ENCODE results near the gene GOLGA6L2. TPM values are rescaled to one million over a fixed set of nuclear protein-coding genes. Genes with fewer than 3 reads are reported as not detected.
A peak's percentile ranks its signal among the peaks of the same experiment; 100 is the strongest.

GOLGA6L2 gene, protein sequence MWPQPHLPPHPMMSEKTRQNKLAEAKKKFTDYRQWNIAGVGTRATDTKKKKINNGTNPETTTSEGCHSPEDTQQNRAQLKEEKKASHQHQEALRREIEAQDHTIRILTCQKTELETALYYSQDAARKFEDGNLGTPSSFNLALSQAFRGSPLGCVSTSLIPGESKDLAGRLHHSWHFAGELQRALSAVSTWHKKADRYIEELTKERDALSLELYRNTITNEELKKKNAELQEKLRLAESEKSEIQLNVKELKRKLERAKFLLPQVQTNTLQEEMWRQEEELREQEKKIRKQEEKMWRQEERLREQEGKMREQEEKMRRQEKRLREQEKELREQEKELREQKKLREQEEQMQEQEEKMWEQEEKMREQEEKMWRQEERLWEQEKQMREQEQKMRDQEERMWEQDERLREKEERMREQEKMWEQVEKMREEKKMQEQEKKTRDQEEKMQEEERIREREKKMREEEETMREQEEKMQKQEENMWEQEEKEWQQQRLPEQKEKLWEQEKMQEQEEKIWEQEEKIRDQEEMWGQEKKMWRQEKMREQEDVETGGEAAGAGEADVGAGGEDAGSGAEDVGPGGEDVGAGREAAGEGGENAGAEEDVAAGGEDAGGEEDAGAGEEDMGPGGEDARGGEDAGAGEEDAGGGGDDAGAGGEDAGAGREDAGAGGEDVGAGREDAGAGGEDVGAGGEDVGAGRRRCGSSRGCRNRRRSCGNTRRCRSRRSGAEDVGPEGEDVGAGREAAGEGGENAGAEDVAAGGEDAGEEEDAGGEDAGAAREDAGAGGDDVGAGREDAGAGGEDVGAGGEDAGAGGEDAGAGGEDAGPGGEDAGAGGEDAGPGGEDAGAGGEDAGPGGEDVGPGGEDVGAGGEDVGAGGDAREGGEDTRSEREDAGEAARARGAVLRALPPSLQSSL
- total RNA-seq (2014; rRNA removed; shearing (Covaris generic); ENCODE audit: low replicate concordance): not detected in 2 replicates

DNA sequence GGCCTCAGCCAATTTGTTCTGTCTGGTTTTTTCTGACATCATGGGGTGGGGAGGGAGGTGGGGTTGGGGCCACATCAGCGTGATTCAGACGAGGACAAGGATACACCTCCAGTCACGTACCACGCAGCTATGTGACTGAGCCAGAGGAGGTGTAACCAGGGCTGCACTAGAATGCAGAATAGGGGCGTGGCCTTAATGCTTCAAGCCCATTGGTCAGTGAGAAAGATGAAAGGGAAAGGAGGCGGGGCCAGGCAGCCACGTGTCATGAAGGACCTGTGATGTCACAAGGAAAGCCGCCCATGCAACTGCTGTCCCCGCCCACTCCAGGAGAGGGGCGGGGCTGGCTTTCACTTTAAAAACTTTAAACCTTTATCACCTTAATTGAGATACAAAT is at the start of gene GOLGA6L2:
TSS of gene GOLGA6L2 (minus strand) at position 137 of the 394 bp plus-strand sequence. CDS start at position 75, 62 bp downstream.
- peak; percentile 97 for DNase-seq (ENCODE audit: low read depth)
- in situ Hi-C loops (cut with HindIII; ENCODE audit: low pct_unique_long_range_greater_than_20kb, low sequenced_read_pairs): no loop called here

GRCh38 chr15:23484870-23485269 is 37.8 kb upstream of the GOLGA6L2 start:
- peak; percentile 75 for DNase-seq (ENCODE audit: low read depth)
- in situ Hi-C loops (cut with HindIII; ENCODE audit: low pct_unique_long_range_greater_than_20kb, low sequenced_read_pairs): no loop called here

DNA sequence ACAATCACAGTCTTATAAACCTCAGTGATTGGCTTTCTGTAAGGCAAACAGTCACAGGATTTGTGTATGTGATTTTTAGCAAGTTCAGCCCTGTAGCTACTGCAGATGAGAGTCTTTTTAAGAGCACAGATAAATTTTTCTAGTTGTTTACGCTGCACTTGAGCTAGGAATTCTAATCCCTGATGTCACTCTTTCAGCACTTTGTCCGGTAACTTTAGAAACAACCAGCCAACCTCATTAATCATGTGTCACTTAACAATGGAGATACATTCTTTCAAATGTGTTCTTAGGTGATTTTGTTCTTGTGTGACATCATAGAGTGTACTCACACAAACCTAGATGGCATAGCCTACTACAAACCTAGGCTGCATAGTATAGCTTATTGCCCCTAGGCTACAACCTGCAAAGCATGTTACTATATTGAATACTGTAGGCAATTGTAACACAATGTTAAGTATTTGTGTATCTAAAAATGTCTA is 36.8 kb upstream of the GOLGA6L2 start:
- DNase-seq (ENCODE audit: low read depth): peak; percentile 86
- in situ Hi-C loops (cut with HindIII; ENCODE audit: low pct_unique_long_range_greater_than_20kb, low sequenced_read_pairs): no loop called here

DNA sequence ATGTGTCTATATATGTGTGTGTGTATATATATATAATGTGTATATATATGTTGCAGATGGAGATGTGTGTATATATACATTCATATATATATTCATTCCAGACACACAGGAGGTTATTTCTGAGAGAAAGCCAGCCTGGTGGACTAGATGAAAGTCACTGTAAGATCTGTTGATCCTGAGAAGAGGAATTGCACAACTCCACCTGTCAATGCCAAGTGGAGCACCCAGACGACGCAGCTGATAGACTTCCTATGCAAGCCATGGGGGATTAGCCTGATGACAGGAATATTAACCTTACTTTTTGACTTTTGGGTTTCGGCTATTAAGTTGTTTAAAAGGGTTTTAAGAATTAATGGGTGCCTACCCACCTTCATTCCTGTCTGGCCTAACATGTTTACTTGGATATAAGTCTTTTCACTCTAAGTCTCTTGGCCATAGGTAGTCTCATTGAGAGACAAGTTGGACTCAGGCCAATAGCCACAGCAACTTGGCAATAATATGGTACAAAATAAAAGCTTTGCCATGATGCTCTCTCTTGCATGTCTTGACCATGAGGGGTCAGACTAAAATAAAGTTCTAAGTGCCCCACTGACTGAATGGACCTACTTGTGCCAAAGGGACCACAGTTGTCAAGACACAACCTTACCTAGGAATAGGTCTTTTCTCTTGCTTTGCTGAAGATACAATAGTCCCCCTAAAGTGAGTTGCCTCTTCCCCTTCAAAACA is 35.9 kb upstream of the GOLGA6L2 start:
- in situ Hi-C loops (cut with HindIII; ENCODE audit: low pct_unique_long_range_greater_than_20kb, low sequenced_read_pairs): no loop called here
- DNase-seq (ENCODE audit: low read depth): peak; percentile 25

- in situ Hi-C loops (cut with HindIII; ENCODE audit: low pct_unique_long_range_greater_than_20kb, low sequenced_read_pairs): no loop called here
- no peak for DNase-seq (ENCODE audit: low read depth)
Observed at GRCh38 chr15:23482228-23482627, 35.2 kb upstream of the GOLGA6L2 start.

DNA sequence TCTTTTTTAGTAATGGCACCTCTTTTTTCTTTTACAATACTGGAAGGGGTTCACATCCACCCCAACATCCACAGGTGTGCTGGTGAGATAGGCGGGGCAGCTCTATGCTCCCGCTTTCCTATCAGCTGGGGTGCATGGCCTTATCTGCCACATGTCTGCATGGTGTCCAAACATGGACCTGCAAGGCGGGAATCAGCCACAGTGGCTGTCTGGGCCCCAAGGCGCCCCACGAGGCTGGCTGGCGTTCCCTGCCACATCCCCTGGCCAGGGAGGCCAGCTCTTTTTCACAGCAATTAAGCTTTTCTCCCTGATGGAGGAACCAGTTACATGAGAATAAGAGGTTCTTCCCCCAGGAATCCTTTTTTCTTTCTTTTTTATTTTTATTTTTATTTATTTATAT is 30.9 kb upstream of the GOLGA6L2 start:
- DNase-seq (ENCODE audit: low read depth): no peak
- in situ Hi-C loops (cut with HindIII; ENCODE audit: low pct_unique_long_range_greater_than_20kb, low sequenced_read_pairs): no loop called here

GRCh38 chr15:23472678-23473077 is 25.6 kb upstream of the GOLGA6L2 start:
- peak; percentile 39 for DNase-seq (ENCODE audit: low read depth)
- in situ Hi-C loops (cut with HindIII; ENCODE audit: low pct_unique_long_range_greater_than_20kb, low sequenced_read_pairs): no loop called here

DNA sequence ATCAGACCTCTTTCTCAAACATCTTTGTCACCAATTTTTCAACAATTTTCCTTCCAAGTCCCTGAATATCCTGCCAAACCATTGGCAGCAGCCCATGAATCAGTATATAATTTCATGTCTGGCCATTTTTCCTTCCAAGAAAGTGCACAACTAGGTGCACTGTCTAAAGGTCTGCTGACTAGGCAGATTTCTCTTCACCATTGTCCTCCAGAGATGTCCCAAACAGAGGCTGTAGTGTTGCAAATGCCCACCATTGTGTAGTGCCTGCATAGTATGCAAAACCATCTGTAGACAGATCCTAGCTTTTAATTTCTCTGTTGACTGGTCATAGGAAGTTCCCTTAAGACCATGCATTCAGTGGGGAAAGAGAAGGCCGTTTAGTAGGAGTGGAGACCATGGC is 25.0 kb upstream of the GOLGA6L2 start:
- no peak for DNase-seq (ENCODE audit: low read depth)
- in situ Hi-C loops (cut with HindIII; ENCODE audit: low pct_unique_long_range_greater_than_20kb, low sequenced_read_pairs): no loop called here

- DNase-seq (ENCODE audit: low read depth): peak; percentile 35
Observed at GRCh38 chr15:23467110-23467600, 20.1 kb upstream of the GOLGA6L2 start.

DNA sequence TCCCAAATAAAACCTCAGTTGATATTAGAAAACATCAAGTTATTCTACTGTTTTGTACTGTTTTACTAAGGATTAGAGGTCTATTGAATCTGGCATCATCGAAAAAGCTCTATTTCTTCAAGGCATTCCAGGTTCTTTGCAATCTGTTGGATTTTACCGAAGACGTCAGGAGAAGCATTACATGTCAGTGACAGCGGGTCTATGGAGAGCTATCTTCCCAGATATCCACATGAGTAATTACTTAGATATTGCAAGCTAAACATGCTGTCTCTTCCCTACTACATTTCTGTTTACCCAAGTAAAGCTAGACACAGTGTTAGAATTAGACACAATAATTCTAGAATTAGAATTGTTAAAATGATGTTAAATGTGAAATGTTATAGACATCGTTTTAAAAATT is 10.8 kb upstream of the GOLGA6L2 start:
- in situ Hi-C loops (cut with HindIII; ENCODE audit: low pct_unique_long_range_greater_than_20kb, low sequenced_read_pairs): no loop called here

More at GRCh38 chr15:23467110-23467600, 20.1 kb upstream of the GOLGA6L2 start:
- in situ Hi-C loops (cut with HindIII; ENCODE audit: low pct_unique_long_range_greater_than_20kb, low sequenced_read_pairs): no loop called here

GRCh38 chr15:23446215-23447106 is 582 bp downstream of the GOLGA6L2 start:
- in situ Hi-C loops (cut with HindIII; ENCODE audit: low pct_unique_long_range_greater_than_20kb, low sequenced_read_pairs): no loop called here
- no peak for DNase-seq (ENCODE audit: low read depth)

More for the DNA sequence above, 10.8 kb upstream of the GOLGA6L2 start:
- DNase-seq (ENCODE audit: low read depth): no peak

DNA sequence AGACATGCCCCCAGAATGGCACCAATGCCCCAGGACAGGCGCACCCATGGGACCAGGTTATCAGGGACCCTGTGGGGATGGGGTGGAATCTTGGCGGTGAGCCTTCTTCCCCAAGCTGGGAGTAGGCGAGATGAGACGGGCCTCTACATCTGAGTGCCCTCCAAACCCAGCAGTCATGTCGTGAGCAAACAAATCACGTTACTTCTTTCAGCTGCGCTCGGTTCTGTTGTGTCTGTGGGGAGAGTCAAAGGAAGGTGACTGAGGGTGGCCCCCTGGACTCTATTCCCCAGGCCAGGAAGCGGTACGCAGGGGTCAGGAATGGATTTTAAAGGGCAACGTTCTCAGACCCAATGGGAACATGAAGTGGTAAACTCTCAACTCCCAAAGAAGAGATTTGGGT is 2.8 kb downstream of the GOLGA6L2 start:
- DNase-seq (ENCODE audit: low read depth): no peak
- in situ Hi-C loops (cut with HindIII; ENCODE audit: low pct_unique_long_range_greater_than_20kb, low sequenced_read_pairs): no loop called here

DNA sequence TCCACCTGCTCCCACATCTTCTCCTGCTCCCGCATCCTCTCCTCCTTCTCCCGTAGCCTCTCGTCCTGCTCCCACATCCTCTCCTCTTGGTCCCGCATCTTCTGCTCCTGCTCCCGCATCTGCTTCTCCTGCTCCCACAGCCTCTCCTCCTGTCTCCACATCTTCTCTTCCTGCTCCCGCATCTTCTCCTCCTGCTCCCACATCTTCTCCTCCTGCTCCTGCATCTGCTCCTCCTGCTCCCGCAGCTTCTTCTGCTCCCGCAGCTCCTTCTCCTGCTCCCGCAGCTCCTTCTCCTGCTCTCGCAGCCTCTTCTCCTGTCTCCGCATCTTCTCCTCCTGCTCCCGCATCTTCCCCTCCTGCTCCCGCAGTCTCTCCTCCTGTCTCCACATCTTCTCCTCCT is 5.8 kb downstream of the GOLGA6L2 start:
- in situ Hi-C loops (cut with HindIII; ENCODE audit: low pct_unique_long_range_greater_than_20kb, low sequenced_read_pairs): no loop called here

GRCh38 chr15:23440596-23440995 is 6.4 kb downstream of the GOLGA6L2 start:
- in situ Hi-C loops (cut with HindIII; ENCODE audit: low pct_unique_long_range_greater_than_20kb, low sequenced_read_pairs): no loop called here

More for the DNA sequence above, 5.8 kb downstream of the GOLGA6L2 start:
- no peak for DNase-seq (ENCODE audit: low read depth)

GRCh38 chr15:23439513-23439912 is 7.5 kb downstream of the GOLGA6L2 start:
- DNase-seq (ENCODE audit: low read depth): no peak
- in situ Hi-C loops (cut with HindIII; ENCODE audit: low pct_unique_long_range_greater_than_20kb, low sequenced_read_pairs): no loop called here

More at GRCh38 chr15:23440596-23440995, 6.4 kb downstream of the GOLGA6L2 start:
- no peak for DNase-seq (ENCODE audit: low read depth)

DNA sequence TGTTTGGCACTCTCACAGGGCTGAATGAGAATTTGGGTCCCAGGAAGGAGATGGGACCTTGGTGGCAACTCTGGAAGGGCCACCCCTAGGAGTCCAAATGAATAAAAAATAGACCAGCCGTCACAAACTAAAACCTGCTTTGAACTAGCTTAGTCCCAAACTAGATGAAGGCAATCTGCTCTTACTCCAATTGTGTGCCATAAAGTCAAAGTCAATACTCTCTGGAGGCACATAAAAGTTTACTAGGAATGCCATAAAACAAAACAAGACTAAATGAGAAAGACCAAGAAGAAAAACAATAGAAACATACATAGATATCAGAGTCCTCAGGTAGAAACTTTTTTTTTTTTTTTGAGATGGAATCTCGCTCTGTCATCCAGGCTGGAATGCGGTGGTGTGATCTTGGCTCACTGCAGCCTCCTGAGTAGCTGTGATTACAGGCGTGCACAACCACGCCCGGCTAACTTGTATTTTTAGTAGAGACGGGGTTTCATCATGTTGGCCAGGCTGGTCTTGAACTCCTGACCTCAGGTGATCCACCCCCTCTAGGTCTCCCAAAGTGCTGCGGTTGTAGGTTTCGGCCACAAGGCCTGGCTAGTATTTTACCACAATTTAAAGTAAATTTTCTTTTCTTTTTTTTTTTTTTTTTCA is 8.1 kb downstream of the GOLGA6L2 start:
- in situ Hi-C loops (cut with HindIII; ENCODE audit: low pct_unique_long_range_greater_than_20kb, low sequenced_read_pairs): no loop called here
- DNase-seq (ENCODE audit: low read depth): no peak

GRCh38 chr15:23437673-23438072 is 9.4 kb downstream of the GOLGA6L2 start:
- in situ Hi-C loops (cut with HindIII; ENCODE audit: low pct_unique_long_range_greater_than_20kb, low sequenced_read_pairs): no loop called here
- no peak for DNase-seq (ENCODE audit: low read depth)

Measured in Caki2 (cell line).